ENCODE data around the gene IL22RA2.

GRCh38 chr6:137157601-137158000, 15.8 kb downstream of the IL22RA2 start:
- TF ChIP-seq CTCF (optimal IDR thresholded peaks at IDR 0.05 in 1 of 3, IDR thresholded peaks at IDR 0.05 in 1 of 3, conservative IDR thresholded peaks at IDR 0.05 in 1 of 3; ENCODE audit: extremely low read depth in 1 of 3, insufficient read depth in 2 of 3, low read length in 3 of 3), result no peak
- TF ChIP-seq EZH2 (IDR thresholded peaks at IDR 0.05; ENCODE audit: low read length), result no peak
